ENCODE measurements around the gene DIRAS1. TPM values are rescaled to one million over a fixed set of nuclear protein-coding genes. Genes with fewer than 3 reads are reported as not detected.

The DIRAS1 gene
- total and polyA plus RNA-seq, 2 of the 8 experiments (the other 6 are each of a cell fraction or from before 2014, with no cell fraction given) = 20.2 to 22.3 TPM

- Histone ChIP-seq H4K91ac (replicated peaks; ENCODE audit: insufficient read length, low read length) (no peak overlapping the region), H4K8ac (ENCODE audit: extremely low read depth, insufficient read depth, low read length) (no peak overlapping the region), H2AFZ (ENCODE audit: low read length) (no peak overlapping the region), H2BK20ac (ENCODE audit: low read length) (no peak overlapping the region), H2BK15ac (ENCODE audit: low read length) (no peak overlapping the region), H3K23me2 (ENCODE audit: low read depth, low read length) (no peaks in the 10 kb centered on the region), H3K36me3 (ENCODE audit: control insufficient read depth in 2 of 4, insufficient read depth in 4 of 4, low read length in 3 of 4) (no peaks in the 10 kb centered on the region), H3K14ac (ENCODE audit: insufficient read length) (no peak overlapping the region), H3K56ac (replicated peaks; ENCODE audit: insufficient read length, low read depth, low read length) (no peak overlapping the region), H2AK5ac (ENCODE audit: low read depth, low read length) (no peak overlapping the region), H3K27me3 (replicated peaks in 1 of 4; ENCODE audit: control insufficient read depth in 3 of 4, extremely low read depth in 1 of 4, insufficient read depth in 3 of 4, low read length in 3 of 4) (no peaks in the 10 kb centered on the region; a peak in 1 of 7 replicates), H3K4me3 (ENCODE audit: extremely low read depth in 1 of 4, insufficient read depth in 2 of 4, low read depth in 3 of 4, low read length in 4 of 4) (no peak overlapping the region), H3K4me1 (replicated peaks in 1 of 4; ENCODE audit: control insufficient read depth in 3 of 4, insufficient read depth in 4 of 4, low read length in 3 of 4) (peaks cover 0 to 2% (median 0%) of the 10 kb centered on the region in 4 experiments; a peak in 1 of 7 replicates), H3K4ac (replicated peaks; ENCODE audit: insufficient read length, low read depth, low read length) (no peak overlapping the region), H3K79me1 (ENCODE audit: low read depth, low read length) (no peaks in the 10 kb centered on the region), H3K9ac (replicated peaks in 1 of 4; ENCODE audit: extremely low read depth in 1 of 4, low read depth in 3 of 4, low read length in 3 of 4) (no peak overlapping the region), H2BK120ac (replicated peaks; ENCODE audit: low read depth, low read length) (no peak overlapping the region), H3K27ac (ENCODE audit: low read depth, low read length) (no peak overlapping the region), H3K23ac (ENCODE audit: insufficient read length) (no peak overlapping the region), H2BK5ac (ENCODE audit: low read depth, low read length) (no peak overlapping the region), H3K18ac (ENCODE audit: extremely low read depth, low read length) (no peak overlapping the region), H4K20me1 (replicated peaks in 1 of 2; ENCODE audit: control insufficient read depth in 1 of 2, insufficient read depth in 2 of 2, low read length in 2 of 2) (no peaks in the 10 kb centered on the region), H3K4me2 (ENCODE audit: insufficient read depth in 1 of 2, low read depth in 2 of 2, low read length in 2 of 2) (no peak overlapping the region), H3K9me3 (ENCODE audit: insufficient read depth in 2 of 2, low read depth in 1 of 2, low read length in 1 of 2) (peaks cover 12 to 14% of the 10 kb centered on the region in 2 experiments), H3K79me2 (ENCODE audit: control insufficient read depth in 1 of 2, insufficient read depth in 2 of 2, low read length in 2 of 2) (no peaks in the 10 kb centered on the region), H4K5ac (ENCODE audit: insufficient read length, low read depth, low read length) (no peak overlapping the region), H2BK12ac (ENCODE audit: low read depth, low read length) (no peak overlapping the region)
- POLR2A ChIA-PET (ENCODE audit: partially characterized antibody) = interaction anchor here (1.3 kb wide), 1 partner anchor 51 kb away, joined by 3 read pairs; no protein-coding TSS in a partner anchor
- no peak for DNase-seq (ENCODE audit: low read depth in 1 of 2, low spot score in 2 of 2)
- no peak for FAIRE-seq
- WGBS, 2 experiments (ENCODE audit: extremely low coverage in 1 of 2, insufficient coverage in 1 of 2, insufficient read length in 1 of 2, insufficient replicate concordance in 2 of 2, low coverage in 1 of 2, low lambda C conversion rate in 2 of 2, missing lambda C conversion rate in 1 of 2) = 85% methylated on average over 9 of the region's 9 CpGs; no CpG with 5 or more reads in 1 of the 2 experiments
- CTCF ChIA-PET (ENCODE audit: partially characterized antibody) = interaction anchor here (0.5 to 0.9 kb wide), 2 partner anchors 18 to 322 kb away, joined by 3 read pairs; no protein-coding TSS in a partner anchor
- TF ChIP-seq POU5F1 (IDR thresholded peaks at IDR 0.05; ENCODE audit: low read depth, low read length) (no peak), JUN (IDR thresholded peaks at IDR 0.05; ENCODE audit: low read depth, low read length) (no peak), EP300 (IDR thresholded peaks at IDR 0.05; ENCODE audit: borderline replicate concordance in 1 of 2, low read depth in 2 of 2, low read length in 2 of 2) (no peak), EGR1 (IDR thresholded peaks at IDR 0.05; ENCODE audit: borderline replicate concordance, low read depth, low read length) (no peak), BCL11A (IDR thresholded peaks at IDR 0.05; ENCODE audit: low read depth in 2 of 2, low read length in 2 of 2) (no peak), TEAD4 (IDR thresholded peaks at IDR 0.05; ENCODE audit: low read depth, low read length) (no peak), SP1 (IDR thresholded peaks at IDR 0.05; ENCODE audit: low read depth, low read length) (no peak), CBX8 (IDR thresholded peaks at IDR 0.05; ENCODE audit: borderline replicate concordance, low read depth, low read length) (no peak), BRCA1 (IDR thresholded peaks at IDR 0.05; ENCODE audit: low read depth, low read length) (no peak), SIX5 (IDR thresholded peaks at IDR 0.05; ENCODE audit: low read depth, low read length) (no peak), RXRA (IDR thresholded peaks at IDR 0.05; ENCODE audit: insufficient read depth, low read depth, low read length) (no peak), CBX5 (IDR thresholded peaks at IDR 0.05; ENCODE audit: low read depth, low read length) (no peak)
- TF ChIP-seq, protein P1, sequence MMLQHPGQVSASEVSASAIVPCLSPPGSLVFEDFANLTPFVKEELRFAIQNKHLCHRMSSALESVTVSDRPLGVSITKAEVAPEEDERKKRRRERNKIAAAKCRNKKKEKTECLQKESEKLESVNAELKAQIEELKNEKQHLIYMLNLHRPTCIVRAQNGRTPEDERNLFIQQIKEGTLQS (IDR thresholded peaks at IDR 0.05; ENCODE audit: insufficient read depth, low read depth, low read length) = no peak
Measured at GRCh38 chr19:2666344-2666994, 54.7 kb downstream of the DIRAS1 start.

Data from H1 (cell line).